Thyroid gland (tissue), 4 donors: ENCODE data around the gene RNU6-1. TPM values are rescaled to one million over a fixed set of nuclear protein-coding genes. Genes with fewer than 3 reads are reported as not detected.

Experiments used
- DNase-seq, 2 donors: peaks; one replicate each; pipeline ENCODE4 v3.0.0-alpha.2; 2019
- H3K27ac ChIP-seq, 3 donors: fragments of 200-600 bp; sonication (generic); 1 replicate in 2 of 3; 2 replicates in 1 of 3; pipeline ENCODE4 v1.5.1; 2016 to 2019; ENCODE audit warnings: mild to moderate bottlenecking in 1 of 3, moderate library complexity in 1 of 3
- H3K27me3 ChIP-seq: fragments of 200-600 bp; sonication (generic); one replicate; pipeline ENCODE4 v1.5.1; 2019
- H3K36me3 ChIP-seq, 2 donors: fragments of 200-600 bp; sonication (generic); one replicate each; pipeline ENCODE4 v1.5.1; 2016 to 2019
- H3K4me1 ChIP-seq, 2 donors: fragments of 200-600 bp; sonication (generic); one replicate each; pipeline ENCODE4 v1.5.1; 2017 to 2019
- H3K4me3 ChIP-seq, 3 donors: fragments of 200-600 bp; sonication (generic); replicated peaks in 1 of 3; 1 replicate in 2 of 3; 2 replicates in 1 of 3; pipeline ENCODE4 v1.5.1; 2016; ENCODE audit warnings: mild to moderate bottlenecking in 1 of 3
- H3K9me3 ChIP-seq: fragments of 200-600 bp; sonication (generic); one replicate; pipeline ENCODE4 v1.5.1; 2017
- CTCF ChIP-seq, 6 experiments: fragments of 200-600 bp in 3 of 6; fragments of 450-650 bp in 3 of 6; sonication (generic) in 3 of 6; IDR thresholded peaks; one replicate each; pipeline ENCODE4 v1.5.1; 2016 to 2019; ENCODE audit warnings: antibody characterized with exemption in 6 of 6, mild to moderate bottlenecking in 2 of 6, inconsistent platforms in 1 of 6, moderate library complexity in 1 of 6
- POLR2A ChIP-seq, 2 donors: fragments of 450-650 bp; IDR thresholded peaks; one replicate each; pipeline ENCODE4 v1.6.1; 2017; ENCODE audit warnings: antibody characterized with exemption in 2 of 2, mild to moderate bottlenecking in 2 of 2, moderate library complexity in 1 of 2
- WGBS, 2 donors: methylation state at CpG; one replicate each; pipeline ENCODE4 v1.1.5; 2017; 5-methylcytosine and 5-hydroxymethylcytosine counted together
- intact Hi-C: fragments of 100-400 bp; cut with DNase I; formaldehyde crosslinking; loops from one replicate; pipeline ENCODE4 v1.15.1; 2023
- total RNA-seq, 4 donors: library from RNA; depleted of rRNA; stranded (reverse); fragments of >200 nt; gene quantifications; one replicate each; pipeline ENCODE4 v1.2.3, GENCODE V29; 2016

Gene RNU6-1
- total RNA-seq, 4 donors from 2014 or later: not detected

- no peaks in the 10 kb centered on the region for H3K27me3 ChIP-seq
- no peak for TF ChIP-seq CTCF (IDR thresholded peaks at IDR 0.05)
- TF ChIP-seq POLR2A (IDR thresholded peaks at IDR 0.05): no peak
- peak overlapping the region in 1 of 3 donors; percentile 28 for H3K27ac ChIP-seq
- H3K9me3 ChIP-seq: no peaks in the 10 kb centered on the region
- 95 to 98% methylated on average over 14 to 18 of the region's 18 CpGs for WGBS, 2 donors
- intact Hi-C loops: no loop called here
- H3K36me3 ChIP-seq: no peaks in the 10 kb centered on the region
- DNase-seq: no peak
- H3K4me3 ChIP-seq: no peak overlapping the region
- H3K4me1 ChIP-seq: peaks cover 13 to 23% of the 10 kb centered on the region in 2 donors
Measured at GRCh38 chr15:67806536-67806935, 33.3 kb downstream of the RNU6-1 start.

DNA sequence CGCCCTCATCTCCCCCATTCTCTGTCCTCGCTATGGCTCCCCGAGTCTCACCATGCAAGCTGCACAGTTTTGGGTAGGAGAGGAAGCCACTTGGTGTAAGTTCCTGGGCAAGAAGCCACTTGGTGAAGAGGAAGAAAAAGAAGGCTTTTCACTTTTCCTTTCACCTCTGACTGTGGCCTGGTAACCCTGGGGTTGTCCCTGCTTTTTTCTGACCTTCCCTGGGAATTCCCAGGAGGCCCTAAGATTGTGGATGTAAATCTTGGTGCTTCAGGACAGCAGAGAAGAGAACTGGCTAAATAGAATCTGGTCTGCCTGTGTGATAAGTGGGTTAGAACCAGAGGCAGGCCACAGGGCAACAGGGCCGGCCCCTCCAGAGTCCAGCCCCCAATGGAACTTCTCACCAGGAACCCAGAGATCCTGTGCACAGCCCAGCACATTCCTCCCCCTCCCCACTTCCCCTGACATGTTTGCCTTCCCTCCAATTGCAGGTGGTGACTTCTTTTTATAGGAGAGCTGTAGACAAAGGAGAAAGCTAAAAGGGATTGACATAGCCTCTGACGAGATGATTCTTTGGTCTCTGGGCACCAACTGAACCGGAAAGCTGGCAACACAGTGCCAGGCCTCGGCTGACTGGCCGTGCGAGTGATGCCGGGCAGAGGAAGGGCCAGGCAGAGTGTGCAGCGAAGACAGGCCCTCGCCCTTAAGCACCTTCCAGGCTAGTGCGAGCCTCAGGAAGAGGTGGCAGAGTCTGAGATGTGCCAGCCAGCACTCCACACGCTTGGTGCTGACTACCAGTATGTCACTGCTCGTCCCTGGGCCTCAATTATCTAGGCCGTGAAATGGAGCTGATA, 34.0 kb downstream of the RNU6-1 start:
- Histone ChIP-seq H3K27me3 (no peaks in the 10 kb centered on the region), H3K9me3 (no peaks in the 10 kb centered on the region), H3K4me3 (no peak overlapping the region), H3K36me3 (no peaks in the 10 kb centered on the region), H3K4me1 (peaks cover 13 to 23% of the 10 kb centered on the region in 2 donors), H3K27ac (peak overlapping the region in 2 of 3 donors; percentile 28 to 65)
- TF ChIP-seq CTCF (IDR thresholded peaks at IDR 0.05) (no peak), POLR2A (IDR thresholded peaks at IDR 0.05) (no peak)
- intact Hi-C loops: no loop called here
- WGBS, 2 donors: 56 to 59% methylated on average over 12 to 15 of the region's 16 CpGs
- DNase-seq: peak; percentile 78 to 81

- intact Hi-C loops: no loop called here
- H3K4me3 ChIP-seq: no peak overlapping the region
- peak in 1 of 2 donors; percentile 10 for DNase-seq
- no peaks in the 10 kb centered on the region for H3K9me3 ChIP-seq
- 86 to 98% methylated on average over 7 to 8 of the region's 17 CpGs for WGBS, 2 donors
- H3K36me3 ChIP-seq: no peaks in the 10 kb centered on the region
- peaks cover 13 to 23% of the 10 kb centered on the region in 2 donors for H3K4me1 ChIP-seq
- TF ChIP-seq CTCF (IDR thresholded peaks at IDR 0.05) (no peak), POLR2A (IDR thresholded peaks at IDR 0.05) (no peak)
- no peaks in the 10 kb centered on the region for H3K27me3 ChIP-seq
- H3K27ac ChIP-seq: peak overlapping the region in 1 of 3 donors; percentile 28
Measured at GRCh38 chr15:67805008-67805665, 34.7 kb downstream of the RNU6-1 start.

- H3K4me1 ChIP-seq: peaks cover 13 to 23% of the 10 kb centered on the region in 2 donors
- no peaks in the 10 kb centered on the region for H3K9me3 ChIP-seq
- intact Hi-C loops: no loop called here
- no peak overlapping the region for H3K27ac ChIP-seq
- TF ChIP-seq CTCF (IDR thresholded peaks at IDR 0.05) (no peak), POLR2A (IDR thresholded peaks at IDR 0.05) (no peak)
- DNase-seq: peak in 1 of 2 donors; percentile 27
- 57 to 66% methylated on average over 12 to 26 of the region's 27 CpGs for WGBS, 2 donors
- H3K27me3 ChIP-seq: no peaks in the 10 kb centered on the region
- no peak overlapping the region for H3K4me3 ChIP-seq
- no peaks in the 10 kb centered on the region for H3K36me3 ChIP-seq
Measured at GRCh38 chr15:67803996-67804843, 35.6 kb downstream of the RNU6-1 start.
